HG03521 (cell line): Measurements from ENCODE around the gene C4BPB.

Source experiments
- ATAC-seq: cut with Tn5 transposase; IDR thresholded peaks from one replicate; pipeline ENCODE4 v1.9.1; 2021; ENCODE audit warnings: mild to moderate bottlenecking, moderate library complexity; ENCODE audit not compliant: unreplicated experiment

The C4BPB gene

DNA sequence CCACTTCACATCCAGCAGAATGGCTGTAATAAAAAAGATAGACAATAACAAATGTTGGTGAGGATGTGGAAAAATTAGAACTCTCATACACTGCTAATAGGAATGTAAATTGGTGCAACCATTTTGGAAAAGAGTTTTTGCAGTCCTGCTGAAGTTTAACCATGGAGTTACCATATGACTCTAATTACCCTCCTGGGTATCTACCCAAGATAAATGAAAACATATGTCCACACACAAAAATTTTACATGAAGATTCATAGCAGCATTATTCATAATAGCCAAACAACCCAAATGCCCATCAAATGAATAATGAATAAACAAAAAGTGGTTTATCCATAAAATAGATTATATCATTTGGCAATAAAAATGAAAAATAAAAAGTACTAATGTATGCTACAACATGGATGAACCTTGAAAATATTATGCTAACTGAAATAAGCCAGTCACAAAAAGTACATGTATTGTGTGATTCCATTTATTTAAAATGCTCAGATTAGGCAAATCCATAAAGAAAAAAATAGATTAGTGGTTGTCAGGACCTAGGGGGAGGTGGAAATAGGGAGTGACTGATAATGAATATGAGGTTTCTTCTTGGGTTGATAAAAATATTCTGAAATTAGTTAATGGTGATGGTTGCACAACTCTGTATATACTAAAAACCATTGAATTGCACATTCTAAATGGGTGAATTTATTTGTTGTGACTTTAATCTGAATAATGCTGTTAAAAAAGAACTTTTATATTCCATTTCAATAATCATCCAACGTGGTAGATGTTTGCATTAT, 41.8 kb downstream of the C4BPB start:
- no peak for ATAC-seq

DNA sequence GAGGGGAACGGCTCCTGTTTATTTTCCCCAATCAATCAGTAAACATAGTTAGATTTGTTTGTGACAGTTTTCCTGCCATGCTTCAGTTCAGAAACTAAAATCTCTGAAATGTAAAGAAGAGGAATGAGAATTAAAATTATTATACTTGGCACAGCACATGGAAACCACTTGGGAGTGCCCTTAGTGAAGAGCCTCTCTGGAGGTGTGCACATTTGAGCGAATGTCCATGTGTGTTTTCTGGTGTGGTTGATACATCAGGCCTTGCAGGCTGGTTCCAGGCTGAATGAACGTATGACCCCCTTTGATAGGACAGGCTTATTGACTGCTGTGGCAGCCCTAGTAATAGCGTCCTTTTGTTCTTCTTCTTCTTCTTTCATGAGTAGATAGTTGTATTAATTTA, 42.5 kb downstream of the C4BPB start:
- no peak for ATAC-seq

DNA sequence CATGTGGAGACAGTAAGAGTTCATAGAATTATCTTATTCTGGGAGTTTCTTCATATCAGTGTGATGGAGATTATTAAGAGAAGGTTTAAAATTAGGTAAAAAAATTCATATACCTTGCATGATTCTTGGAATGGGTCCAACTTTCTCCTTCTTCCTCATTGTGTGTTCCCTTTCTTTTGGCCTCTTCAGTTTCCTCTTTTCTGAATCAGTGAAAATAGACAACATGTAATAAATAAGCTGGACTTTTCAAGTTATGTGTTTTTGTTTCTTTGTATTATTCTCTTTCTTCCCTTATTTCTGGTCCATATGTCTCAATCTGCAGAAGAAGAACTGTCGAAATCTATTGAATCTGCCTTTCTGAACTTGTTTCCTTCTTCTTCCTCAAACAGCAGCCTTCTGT, 45.9 kb downstream of the C4BPB start:
- ATAC-seq: no peak

DNA sequence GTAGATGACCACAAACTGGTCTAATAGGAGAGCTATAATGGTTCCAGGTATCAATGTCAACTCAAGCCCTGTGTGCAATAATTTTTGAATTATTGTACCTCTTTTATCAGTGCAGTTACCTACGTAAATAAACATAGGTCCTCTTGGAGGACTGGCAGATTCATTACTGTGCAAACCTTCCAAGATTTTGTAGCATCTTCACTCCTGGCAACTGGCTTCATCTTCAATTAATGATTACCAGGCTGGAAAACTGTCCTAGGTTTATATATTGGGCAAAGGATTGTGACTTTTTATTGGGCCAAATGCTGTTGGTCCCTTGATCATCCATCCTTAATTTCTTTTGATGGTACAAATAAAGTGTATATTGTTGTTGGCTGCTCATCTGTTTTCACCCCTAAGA, 51.0 kb downstream of the C4BPB start:
- ATAC-seq: no peak

DNA sequence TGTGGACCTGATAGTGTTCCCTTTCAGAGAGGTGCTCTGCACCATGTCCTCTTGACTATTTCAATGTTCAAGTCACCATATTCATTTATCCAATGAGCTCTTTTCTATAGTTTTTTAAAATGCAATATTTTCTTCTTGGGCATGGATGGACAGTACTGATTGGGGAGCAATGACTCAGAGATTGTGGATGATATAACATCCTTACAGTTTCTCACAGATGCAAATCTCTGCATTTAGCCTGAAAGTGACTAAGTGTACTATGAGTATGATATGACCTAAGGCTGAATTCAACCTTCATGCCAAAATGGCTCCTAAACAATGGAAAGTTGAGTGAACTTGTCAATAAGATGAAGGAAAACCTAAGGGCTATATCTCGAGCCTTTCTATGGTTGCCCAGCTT, 51.9 kb downstream of the C4BPB start:
- ATAC-seq: no peak

DNA sequence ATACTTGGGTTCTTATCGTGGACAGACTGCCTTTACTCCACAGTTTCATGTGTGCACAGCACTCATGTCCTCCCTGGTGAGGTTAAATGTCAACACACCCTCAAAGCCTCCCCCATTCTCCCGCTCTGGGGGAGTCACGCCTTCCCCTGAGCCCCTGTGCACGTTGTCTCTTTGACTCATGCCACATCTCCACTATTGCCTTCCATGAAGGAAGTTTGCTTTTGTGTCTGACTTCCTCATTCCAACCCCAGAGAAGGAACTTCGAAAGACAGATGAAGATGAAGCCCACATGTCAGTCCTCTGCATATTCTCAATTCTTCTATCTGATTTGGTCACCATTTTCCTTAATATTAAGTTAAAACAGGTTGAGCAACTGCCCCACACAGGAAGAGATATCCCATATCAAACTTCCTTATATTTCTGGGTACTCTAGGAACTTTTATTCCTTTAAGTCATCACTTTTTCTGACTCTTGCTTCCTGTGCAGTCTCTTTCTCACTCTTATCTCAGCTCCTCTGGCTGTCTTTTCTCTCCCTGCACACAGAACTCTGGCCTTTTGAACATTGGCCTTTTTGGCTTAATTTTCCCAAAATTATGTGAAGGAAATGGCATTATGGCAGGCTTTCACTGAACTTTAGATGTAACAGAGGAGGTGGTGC, 56.9 kb downstream of the C4BPB start:
- no peak for ATAC-seq
